Activated CD4-positive, alpha-beta memory T cell treated with anti-CD3 and anti-CD28 coated beads for 36 hours (primary cell): ENCODE measurements around the gene CH25H. TPM values are rescaled to one million over a fixed set of nuclear protein-coding genes. Genes with fewer than 3 reads are reported as not detected.
"Not testable (repeated sequence)": the region's sequence is repeated elsewhere in the genome, so short reads cannot be mapped to it uniquely, and the experiment has no call there.

ENCODE experiments used
- CTCF ChIA-PET: fragments of 350-600 bp; sonication (Branson Sonifier 250); formaldehyde crosslinking; loops from one replicate; lab custom pipeline; 2021; ENCODE audit warnings: antibody characterized with exemption, inconsistent platforms; lab: Charles Lee
- POLR2A ChIA-PET: fragments of 350-600 bp; sonication (Branson Sonifier 250); formaldehyde crosslinking; loops from one replicate; lab custom pipeline; 2021; ENCODE audit warnings: antibody characterized with exemption; lab: Charles Lee
- DNase-seq: peaks from one replicate; pipeline ENCODE4 v3.0.0-alpha.2; 2020
- H3K27ac Mint-ChIP-seq: one replicate; pipeline ENCODE4 v1.8.0; 2021; ENCODE audit warnings: mixed read lengths
- H3K27me3 Mint-ChIP-seq: one replicate; pipeline ENCODE4 v1.8.0; 2021; ENCODE audit warnings: mixed read lengths
- H3K36me3 Mint-ChIP-seq: one replicate; pipeline ENCODE4 v1.8.0; 2021; ENCODE audit warnings: mixed read lengths
- H3K4me1 Mint-ChIP-seq: one replicate; pipeline ENCODE4 v1.8.0; 2021; ENCODE audit warnings: low read depth, mixed read lengths
- H3K4me3 Mint-ChIP-seq: one replicate; pipeline ENCODE4 v1.8.0; 2021; ENCODE audit warnings: mild to moderate bottlenecking, mixed read lengths
- H3K9me3 Mint-ChIP-seq: one replicate; pipeline ENCODE4 v1.8.0; 2021; ENCODE audit warnings: mixed read lengths
- intact Hi-C: fragments of 100-400 bp; cut with micrococcal nuclease; formaldehyde crosslinking; loops from one replicate; pipeline ENCODE4 v1.15.1; 2023
- total RNA-seq, 2 experiments: library from RNA; stranded (reverse); gene quantifications; one replicate each; pipeline ENCODE4 v1.2.3, GENCODE V29; 2021

CH25H gene, protein sequence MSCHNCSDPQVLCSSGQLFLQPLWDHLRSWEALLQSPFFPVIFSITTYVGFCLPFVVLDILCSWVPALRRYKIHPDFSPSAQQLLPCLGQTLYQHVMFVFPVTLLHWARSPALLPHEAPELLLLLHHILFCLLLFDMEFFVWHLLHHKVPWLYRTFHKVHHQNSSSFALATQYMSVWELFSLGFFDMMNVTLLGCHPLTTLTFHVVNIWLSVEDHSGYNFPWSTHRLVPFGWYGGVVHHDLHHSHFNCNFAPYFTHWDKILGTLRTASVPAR
- total RNA-seq, result under 1 TPM in 1 of 2 experiments, not detected in 1; 0.12 TPM

DNA sequence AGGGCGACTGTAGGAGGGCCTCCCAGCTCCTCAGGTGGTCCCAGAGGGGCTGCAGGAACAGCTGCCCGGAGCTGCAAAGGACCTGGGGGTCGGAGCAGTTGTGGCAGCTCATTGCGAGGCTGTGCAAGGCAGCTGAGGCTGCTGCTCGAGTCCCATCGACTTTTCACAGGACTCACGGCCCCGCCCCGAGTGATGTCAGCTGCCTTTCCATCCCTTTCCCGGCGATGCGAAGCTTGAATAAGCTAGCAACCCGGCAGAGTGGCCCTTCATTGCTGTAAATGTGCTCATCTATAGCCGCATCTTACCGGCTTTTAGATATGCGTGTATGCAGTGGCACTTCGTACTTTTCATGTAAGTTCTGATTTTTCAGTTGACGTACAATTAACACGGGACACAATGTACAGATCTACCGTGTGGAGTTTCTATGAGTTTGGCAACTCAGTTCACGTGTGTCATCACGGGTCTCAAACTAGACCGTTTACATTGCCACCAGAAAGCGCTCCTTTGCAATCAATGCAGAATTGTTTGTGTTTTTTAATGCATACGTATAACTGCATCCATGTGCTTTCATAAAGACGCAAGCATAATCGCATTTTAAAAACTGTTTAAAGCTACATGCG, at the start of gene CH25H:
CH25H (minus strand) TSS at position 137 of the 620 bp plus-strand sequence; CDS start at position 112, 25 bp downstream.
- intact Hi-C loops, result loop anchor here (1.0 to 2.0 kb wide), 2 partner anchors 44 to 122 kb away; no protein-coding TSS in a partner anchor
- CTCF ChIA-PET, result interaction anchor here (0.6 to 9.1 kb wide), 14 partner anchors 9 to 373 kb away, joined by 3 to 114 read pairs (median 4); partner anchors contain the start of gene FAS

DNA sequence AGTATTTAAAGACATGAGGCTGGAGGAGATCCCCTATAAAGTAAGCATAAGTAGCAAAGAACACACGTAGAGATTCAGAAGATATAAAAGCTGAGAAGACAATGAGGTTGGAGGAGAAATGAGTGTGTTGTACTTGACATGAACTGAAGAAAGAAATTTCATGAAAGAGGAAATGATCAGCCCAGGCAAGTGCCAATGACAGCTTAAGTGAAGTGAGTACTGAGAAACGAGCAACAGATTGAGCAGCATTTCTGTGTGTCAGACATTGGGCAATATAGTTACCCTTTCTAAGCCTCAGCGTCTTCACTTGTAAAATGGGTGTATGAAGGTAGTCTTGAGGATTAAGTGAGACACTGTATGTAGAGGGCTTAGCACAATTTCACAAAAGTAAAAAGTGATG, 49.2 kb upstream of the CH25H start:
- Mint-ChIP-seq H3K27me3 (peaks cover 6% of the 10 kb centered on the region), H3K4me1 (peaks cover 13% of the 10 kb centered on the region), H3K36me3 (peaks cover 10% of the 10 kb centered on the region), H3K4me3 (no peak overlapping the region), H3K27ac (no peak overlapping the region), H3K9me3 (peaks cover 21% of the 10 kb centered on the region)
- no peak for DNase-seq
- ChIA-PET CTCF (no interaction called here), POLR2A (no interaction called here)
- intact Hi-C loops, result loop anchor here (10.0 kb wide), 1 partner anchor 1618 kb away; the partner anchor contains the start of gene RPP30

More for the DNA sequence above, at the start of gene CH25H:
- Mint-ChIP-seq H3K27me3 (peaks cover 29% of the 10 kb centered on the region), H3K4me1 (peaks cover 11% of the 10 kb centered on the region), H3K27ac (no peak within 1 kb of the TSS), H3K4me3 (peak within 1 kb of the TSS; percentile 64), H3K36me3 (no peaks in the 10 kb centered on the region), H3K9me3 (no peaks in the 10 kb centered on the region)
- POLR2A ChIA-PET, result interaction anchor here (1.0 to 1.4 kb wide), 2 partner anchors 217 to 273 kb away, joined by 4 to 6 read pairs; partner anchors contain the start of gene FAS
- peak; percentile 71 for DNase-seq

DNA sequence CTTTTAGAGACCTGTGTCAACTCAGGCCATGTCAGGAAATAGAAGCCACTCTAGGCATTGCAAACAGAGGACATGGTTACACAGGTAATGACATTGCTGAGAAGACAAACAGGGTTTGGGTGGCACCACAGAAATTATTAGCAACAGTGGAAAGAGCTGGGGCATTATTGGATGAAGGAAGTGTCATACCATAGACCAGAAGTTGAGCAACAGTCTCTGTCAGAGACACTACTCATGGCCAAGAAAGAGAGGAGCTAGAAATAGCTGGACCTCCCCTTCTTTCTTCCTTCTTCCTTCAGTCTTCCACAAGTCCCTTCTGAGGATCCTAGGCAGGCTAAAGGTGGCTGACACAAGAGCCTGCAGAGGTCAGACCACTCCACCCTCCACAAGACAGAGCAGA, 48.7 kb upstream of the CH25H start:
- peaks cover 10% of the 10 kb centered on the region for H3K36me3 Mint-ChIP-seq
- no peak for DNase-seq
- H3K4me1 Mint-ChIP-seq, result peaks cover 18% of the 10 kb centered on the region
- CTCF ChIA-PET, result no interaction called here
- no peak overlapping the region for H3K4me3 Mint-ChIP-seq
- POLR2A ChIA-PET, result no interaction called here
- peaks cover 21% of the 10 kb centered on the region for H3K9me3 Mint-ChIP-seq
- no peak overlapping the region for H3K27ac Mint-ChIP-seq
- H3K27me3 Mint-ChIP-seq, result peaks cover 6% of the 10 kb centered on the region
- intact Hi-C loops, result loop anchor here (10.0 kb wide), 1 partner anchor 1619 kb away; the partner anchor contains the start of gene RPP30

- H3K27ac Mint-ChIP-seq, DNase-seq, H3K4me3 Mint-ChIP-seq, POLR2A ChIA-PET, CTCF ChIA-PET, H3K27me3 Mint-ChIP-seq: not testable (repeated sequence)
- H3K9me3 Mint-ChIP-seq, result peaks cover 21% of the 10 kb centered on the region
- peaks cover 10% of the 10 kb centered on the region for H3K36me3 Mint-ChIP-seq
- intact Hi-C loops, result loop anchor here (10.0 kb wide), 1 partner anchor 1620 kb away; the partner anchor contains the start of gene RPP30
- peaks cover 19% of the 10 kb centered on the region for H3K4me1 Mint-ChIP-seq
These were observed 48.0 kb upstream of the CH25H start for GRCh38 chr10:89255091-89255579.

- peaks cover 30% of the 10 kb centered on the region for H3K4me1 Mint-ChIP-seq
- H3K36me3 Mint-ChIP-seq, result peaks cover 10% of the 10 kb centered on the region
- peaks cover 21% of the 10 kb centered on the region for H3K9me3 Mint-ChIP-seq
- ChIA-PET CTCF (interaction anchor here (0.8 to 2.5 kb wide), 6 partner anchors 21 to 418 kb away, joined by 3 to 18 read pairs (median 6); no protein-coding TSS in a partner anchor), POLR2A (interaction anchor here (0.9 kb wide), 1 partner anchor 161 kb away, joined by 3 read pairs; no protein-coding TSS in a partner anchor)
- no peak overlapping the region for H3K27ac Mint-ChIP-seq
- DNase-seq, result no peak
- intact Hi-C loops, result loop anchor here (2.0 to 10.0 kb wide), 3 partner anchors 393 to 1623 kb away; partner anchors contain the start of genes KLLN, PANK1, PTEN and RPP30
- peaks cover 2% of the 10 kb centered on the region for H3K27me3 Mint-ChIP-seq
- H3K4me3 Mint-ChIP-seq, result no peak overlapping the region
These were observed 45.1 kb upstream of the CH25H start for GRCh38 chr10:89252225-89252585.

GRCh38 chr10:89251409-89252224, 44.5 kb upstream of the CH25H start, which contains the start of gene LIPA:
Gene LIPA, minus strand, starts transcription at chr10:89251775. Its CDS starts 4,127 bp downstream, at chr10:89247648.
- ChIA-PET POLR2A (interaction anchor here (0.9 kb wide), 1 partner anchor 162 kb away, joined by 3 read pairs; no protein-coding TSS in a partner anchor), CTCF (interaction anchor here (0.6 to 2.5 kb wide), 8 partner anchors 21 to 417 kb away, joined by 3 to 18 read pairs (median 6); no protein-coding TSS in a partner anchor)
- Mint-ChIP-seq H3K27me3 (no peaks in the 10 kb centered on the region), H3K4me3 (peak within 1 kb of the TSS; percentile 83), H3K36me3 (peaks cover 10% of the 10 kb centered on the region), H3K27ac (peak within 1 kb of the TSS; percentile 46), H3K4me1 (peaks cover 30% of the 10 kb centered on the region), H3K9me3 (peaks cover 21% of the 10 kb centered on the region)
- DNase-seq, result peak; percentile 96
- intact Hi-C loops, result loop anchor here (1.0 to 10.0 kb wide), 8 partner anchors 35 to 1623 kb away; partner anchors contain the start of genes IFIT1, IFIT5, KIF20B and KLLN

DNA sequence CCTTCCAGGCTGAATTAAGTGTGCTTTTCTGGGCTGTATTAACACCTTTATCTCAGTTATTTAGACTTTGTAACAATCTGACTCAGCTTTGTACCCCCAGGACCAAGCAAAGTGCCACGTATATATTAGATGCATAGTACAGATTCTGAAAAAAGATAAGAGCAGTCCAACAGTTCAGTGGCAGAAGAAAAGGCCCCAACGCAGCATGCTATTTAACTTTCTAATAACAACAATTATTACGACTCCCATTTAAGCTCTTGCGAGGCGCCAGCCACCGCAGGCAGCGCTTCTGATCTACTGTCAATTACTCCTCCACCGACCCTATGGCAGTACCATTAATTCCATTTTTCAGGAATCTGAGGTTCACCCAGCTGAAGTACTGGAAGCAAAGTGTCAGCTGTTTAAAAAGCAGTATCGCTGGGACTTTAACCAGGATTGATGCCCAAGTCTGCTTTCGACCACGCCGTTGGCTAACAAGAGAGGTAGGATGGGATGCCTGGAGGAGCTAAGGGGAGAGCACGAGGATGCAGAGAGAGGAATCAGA, 43.8 kb upstream of the CH25H start:
- Mint-ChIP-seq H3K27ac (no peak overlapping the region), H3K9me3 (peaks cover 21% of the 10 kb centered on the region), H3K4me1 (peaks cover 30% of the 10 kb centered on the region), H3K27me3 (no peaks in the 10 kb centered on the region), H3K36me3 (peaks cover 10% of the 10 kb centered on the region), H3K4me3 (peak overlapping the region; percentile 83)
- POLR2A ChIA-PET, result no interaction called here
- DNase-seq, result no peak
- CTCF ChIA-PET, result interaction anchor here (0.6 to 2.5 kb wide), 7 partner anchors 10 to 311 kb away, joined by 3 to 18 read pairs (median 7); no protein-coding TSS in a partner anchor
- intact Hi-C loops, result loop anchor here (1.0 to 10.0 kb wide), 7 partner anchors 34 to 1624 kb away; partner anchors contain the start of genes IFIT1, IFIT5, KIF20B and KLLN

DNA sequence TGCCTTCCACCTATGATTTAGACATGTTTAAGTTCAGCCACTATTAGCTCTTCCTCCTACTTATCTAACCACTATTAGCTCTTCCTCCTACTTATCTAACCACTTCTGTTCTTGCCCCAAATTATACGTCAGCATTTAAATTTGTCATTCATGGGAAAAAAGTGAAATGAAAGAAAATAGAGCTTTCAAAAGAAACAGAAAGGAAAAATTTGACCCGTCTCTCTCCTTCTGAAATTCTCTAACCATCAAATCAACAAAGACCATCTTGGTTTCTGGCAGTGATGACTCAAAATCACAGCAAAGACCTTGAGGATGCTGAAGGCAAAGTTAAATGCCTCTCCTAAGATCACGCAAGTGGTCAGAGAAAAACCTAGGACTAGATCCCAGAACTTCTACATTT, 41.9 kb upstream of the CH25H start:
- ChIA-PET CTCF (interaction anchor here (0.6 to 1.3 kb wide), 3 partner anchors 220 to 319 kb away, joined by 3 read pairs; no protein-coding TSS in a partner anchor), POLR2A (no interaction called here)
- H3K4me1 Mint-ChIP-seq, result peaks cover 24% of the 10 kb centered on the region
- no peaks in the 10 kb centered on the region for H3K27me3 Mint-ChIP-seq
- H3K36me3 Mint-ChIP-seq, result no peaks in the 10 kb centered on the region
- H3K27ac Mint-ChIP-seq, result peak overlapping the region; percentile 6
- intact Hi-C loops, result no loop called here
- H3K9me3 Mint-ChIP-seq, result peaks cover 7% of the 10 kb centered on the region
- DNase-seq, result no peak
- no peak overlapping the region for H3K4me3 Mint-ChIP-seq

- H3K27ac Mint-ChIP-seq, H3K36me3 Mint-ChIP-seq, H3K27me3 Mint-ChIP-seq, intact Hi-C loops, H3K4me3 Mint-ChIP-seq, H3K9me3 Mint-ChIP-seq, DNase-seq, POLR2A ChIA-PET: not testable (repeated sequence)
- CTCF ChIA-PET, result interaction anchor here (1.1 kb wide), 1 partner anchor 11 kb away, joined by 4 read pairs; no protein-coding TSS in a partner anchor
- H3K4me1 Mint-ChIP-seq, result peaks cover 24% of the 10 kb centered on the region
These were observed 40.5 kb upstream of the CH25H start for GRCh38 chr10:89247623-89248022.

DNA sequence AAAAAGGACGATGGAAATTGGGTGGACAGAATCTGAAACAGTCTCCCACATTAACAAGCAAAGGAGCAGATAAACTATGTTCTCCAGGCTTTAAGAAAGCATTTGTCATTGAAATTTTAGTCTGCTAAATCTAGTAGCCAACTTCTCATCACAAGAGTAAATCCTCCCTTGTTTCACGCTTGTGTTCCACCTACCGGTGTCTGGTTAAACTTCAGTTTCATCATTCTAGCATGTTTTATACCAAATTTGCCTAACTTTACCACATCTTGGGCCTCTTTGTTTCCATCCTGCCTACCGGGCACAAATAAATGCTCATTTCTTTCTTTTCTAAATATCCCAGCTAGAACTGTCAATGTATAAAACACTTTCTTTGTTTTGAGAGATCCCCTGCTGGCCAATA, 38.7 kb upstream of the CH25H start:
- CTCF ChIA-PET, result interaction anchor here (1.2 kb wide), 3 partner anchors 12 to 30 kb away, joined by 3 to 5 read pairs (median 5); no protein-coding TSS in a partner anchor
- H3K4me3 Mint-ChIP-seq, result no peak overlapping the region
- POLR2A ChIA-PET, result no interaction called here
- no peaks in the 10 kb centered on the region for H3K9me3 Mint-ChIP-seq
- intact Hi-C loops, result no loop called here
- H3K27me3 Mint-ChIP-seq, result no peaks in the 10 kb centered on the region
- H3K27ac Mint-ChIP-seq, result no peak overlapping the region
- DNase-seq, result no peak
- H3K4me1 Mint-ChIP-seq, result peaks cover 17% of the 10 kb centered on the region
- no peaks in the 10 kb centered on the region for H3K36me3 Mint-ChIP-seq
